Astrocyte (in vitro differentiated cells and primary cell): ENCODE data around the gene ZNF691.

Source experiments
- CTCF ChIP-seq: IDR thresholded peaks from 2 replicates; pipeline ENCODE4 v1.5.1; 2011; ENCODE audit warnings: low read depth, mild to moderate bottlenecking, inconsistent platforms, low read length, moderate library complexity; ENCODE audit not compliant: insufficient read depth
- EZH2 ChIP-seq: IDR thresholded peaks from 2 replicates; pipeline ENCODE4 v1.6.1; 2012; ENCODE audit warnings: mild to moderate bottlenecking, low read length, inconsistent platforms; ENCODE audit not compliant: insufficient read depth

- TF ChIP-seq CTCF, result no peak
- TF ChIP-seq EZH2, result no peak
Measured at GRCh38 chr1:42817440-42817767, 29.0 kb upstream of the ZNF691 start.
